Measurements from ENCODE around the gene ZDHHC4. TPM values are rescaled to one million over a fixed set of nuclear protein-coding genes. Genes with fewer than 3 reads are reported as not detected.

ZDHHC4 gene
- total and polyA plus RNA-seq, 2 donors (not counting 3 experiments of a cell fraction or from before 2014, with no cell fraction given): 29.9 to 122 TPM

DNA sequence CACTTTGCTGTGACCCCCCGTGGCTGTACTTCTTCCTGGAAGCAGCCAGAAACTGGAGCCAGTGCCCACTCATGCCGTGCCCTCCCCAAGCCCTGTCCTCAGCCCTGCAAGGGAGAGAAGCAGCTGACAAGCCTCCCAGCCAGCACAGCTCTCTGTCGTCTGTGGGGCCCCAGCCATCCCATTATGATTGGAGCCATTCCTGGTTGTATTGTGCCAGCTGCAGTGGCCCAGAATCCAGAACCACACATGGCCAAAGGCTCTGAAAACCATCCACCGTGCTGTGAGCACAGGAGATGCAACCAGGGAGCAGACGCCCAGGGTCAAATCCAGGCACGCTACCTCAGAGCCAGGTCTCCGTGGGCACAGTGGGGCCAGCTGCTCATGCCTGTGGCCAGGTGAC is 44.7 kb upstream of the ZDHHC4 start:
- no peak for DNase-seq (ENCODE audit: low read depth, low spot score)
- intact Hi-C loops (cut with micrococcal nuclease): no loop called here
- CTCF ChIA-PET: interaction anchor here (2.5 kb wide), 1 partner anchor 26 kb away, joined by 7 read pairs; no protein-coding TSS in a partner anchor

More for the DNA sequence above, 44.7 kb upstream of the ZDHHC4 start:
- TF ChIP-seq EZH2 (IDR thresholded peaks at IDR 0.05; ENCODE audit: borderline replicate concordance, low read depth, low read length, severe bottlenecking): no peak
- TF ChIP-seq GATA2 (IDR thresholded peaks at IDR 0.05; ENCODE audit: insufficient read depth, insufficient read length, low read depth, low read length): no peak
- no peak for TF ChIP-seq JUN (IDR thresholded peaks at IDR 0.05; ENCODE audit: borderline replicate concordance, insufficient read depth, insufficient read length, low read depth)
- TF ChIP-seq, protein P1, sequence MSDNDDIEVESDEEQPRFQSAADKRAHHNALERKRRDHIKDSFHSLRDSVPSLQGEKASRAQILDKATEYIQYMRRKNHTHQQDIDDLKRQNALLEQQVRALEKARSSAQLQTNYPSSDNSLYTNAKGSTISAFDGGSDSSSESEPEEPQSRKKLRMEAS (IDR thresholded peaks at IDR 0.05; ENCODE audit: insufficient read depth, insufficient read length): no peak
- no peak for TF ChIP-seq POLR2A (IDR thresholded peaks at IDR 0.05; ENCODE audit: low read depth, low read length)
- no peak for TF ChIP-seq POLR2AphosphoS5 (IDR thresholded peaks at IDR 0.05; ENCODE audit: insufficient read depth, low read depth, low read length)
- no peak for TF ChIP-seq MYC (IDR thresholded peaks at IDR 0.05; ENCODE audit: low read depth, low read length)
- TF ChIP-seq, protein P2, sequence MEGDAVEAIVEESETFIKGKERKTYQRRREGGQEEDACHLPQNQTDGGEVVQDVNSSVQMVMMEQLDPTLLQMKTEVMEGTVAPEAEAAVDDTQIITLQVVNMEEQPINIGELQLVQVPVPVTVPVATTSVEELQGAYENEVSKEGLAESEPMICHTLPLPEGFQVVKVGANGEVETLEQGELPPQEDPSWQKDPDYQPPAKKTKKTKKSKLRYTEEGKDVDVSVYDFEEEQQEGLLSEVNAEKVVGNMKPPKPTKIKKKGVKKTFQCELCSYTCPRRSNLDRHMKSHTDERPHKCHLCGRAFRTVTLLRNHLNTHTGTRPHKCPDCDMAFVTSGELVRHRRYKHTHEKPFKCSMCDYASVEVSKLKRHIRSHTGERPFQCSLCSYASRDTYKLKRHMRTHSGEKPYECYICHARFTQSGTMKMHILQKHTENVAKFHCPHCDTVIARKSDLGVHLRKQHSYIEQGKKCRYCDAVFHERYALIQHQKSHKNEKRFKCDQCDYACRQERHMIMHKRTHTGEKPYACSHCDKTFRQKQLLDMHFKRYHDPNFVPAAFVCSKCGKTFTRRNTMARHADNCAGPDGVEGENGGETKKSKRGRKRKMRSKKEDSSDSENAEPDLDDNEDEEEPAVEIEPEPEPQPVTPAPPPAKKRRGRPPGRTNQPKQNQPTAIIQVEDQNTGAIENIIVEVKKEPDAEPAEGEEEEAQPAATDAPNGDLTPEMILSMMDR (IDR thresholded peaks at IDR 0.05; ENCODE audit: extremely low read depth in 1 of 2, insufficient read depth in 1 of 2, low read depth in 1 of 2, low read length in 2 of 2): no peak
- TF ChIP-seq FOS (IDR thresholded peaks at IDR 0.05; ENCODE audit: borderline replicate concordance, insufficient read depth, low read length): no peak
- H3K79me2 ChIP-seq (ENCODE audit: control insufficient read depth, insufficient read depth, low read length): no peaks in the 10 kb centered on the region
- no peaks in the 10 kb centered on the region for H3K9me1 ChIP-seq (replicated peaks; ENCODE audit: control insufficient read depth, extremely low read depth, insufficient read depth, low read length)
- peaks cover 10 to 21% of the 10 kb centered on the region in 2 experiments for H3K27me3 ChIP-seq (ENCODE audit: control insufficient read depth in 2 of 2, insufficient read depth in 2 of 2, low read length in 2 of 2)
- H4K20me1 ChIP-seq (replicated peaks; ENCODE audit: control insufficient read depth, extremely low read depth, insufficient read depth, low read length): no peaks in the 10 kb centered on the region
- H2AFZ ChIP-seq (ENCODE audit: low read depth, low read length): no peak overlapping the region
- no peaks in the 10 kb centered on the region for H3K9me3 ChIP-seq (replicated peaks; ENCODE audit: control insufficient read depth, insufficient read depth, low read length)
- FAIRE-seq: no peak
- no peak overlapping the region for H3K9ac ChIP-seq (replicated peaks; ENCODE audit: extremely low read depth, insufficient read depth, low read length)
- H3K36me3 ChIP-seq (ENCODE audit: control insufficient read depth in 2 of 2, extremely low read depth in 1 of 2, insufficient read depth in 2 of 2, low read length in 2 of 2): no peaks in the 10 kb centered on the region
- H3K4me3 ChIP-seq (replicated peaks in 1 of 3; ENCODE audit: insufficient read depth in 1 of 3, low read depth in 1 of 3, low read length in 3 of 3): no peak overlapping the region
- POLR2A ChIA-PET: no interaction called here
- no peak overlapping the region for H3K4me2 ChIP-seq (ENCODE audit: insufficient read depth, low read length)
- peaks cover 3% of the 10 kb centered on the region for H3K4me1 ChIP-seq (ENCODE audit: control insufficient read depth, extremely low read depth, insufficient read depth, low read length)
- dilution Hi-C loops (cut with MboI; ENCODE audit: extremely low pct_ligation_motif_present, low sequenced_read_pairs): no loop called here
- H3K27ac ChIP-seq (ENCODE audit: insufficient read depth, low read depth, low read length): no peak overlapping the region
- BruUV-seq (replicated peaks): no TSS peak

Measured in endothelial cell of umbilical vein (primary cell).